SH-SY5Y (cell line): ENCODE data around the gene DUT.

Source experiments
- GATA2 ChIP-seq: IDR thresholded peaks from 2 replicates; pipeline ENCODE4 v1.6.1; 2011; ENCODE audit warnings: mild to moderate bottlenecking, low read depth, low read length
- GATA3 ChIP-seq: IDR thresholded peaks from 2 replicates; pipeline ENCODE4 v1.6.1; 2011; ENCODE audit warnings: low read depth, mild to moderate bottlenecking, low read length, moderate library complexity

DNA sequence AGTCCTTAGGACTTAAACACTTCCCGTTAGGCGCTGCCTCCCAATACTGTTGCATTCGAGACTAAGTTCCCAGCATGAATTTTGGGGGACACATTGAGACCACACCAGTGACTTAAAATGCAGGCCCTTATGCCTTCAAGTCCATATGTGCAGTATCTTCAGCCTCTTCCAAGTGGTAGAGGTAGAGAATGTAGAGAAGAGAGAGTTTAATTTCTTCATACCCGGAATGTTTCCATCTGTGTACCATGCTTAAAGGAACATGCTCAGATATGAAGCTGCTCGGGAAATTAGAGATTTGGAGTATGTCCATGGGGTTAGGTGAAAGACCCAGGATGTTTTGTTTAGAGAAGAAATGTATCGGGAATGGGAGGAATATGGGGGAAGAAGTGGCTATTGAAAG lies 12.6 kb downstream of the DUT start:
- TF ChIP-seq GATA2 (no peak), GATA3 (no peak)
